GM10248 (cell line): ENCODE data around the gene LRP5.

Source experiments
- CTCF ChIA-PET: fragments of 300-600 bp; sonication (Branson Sonifier 250); formaldehyde crosslinking; extraction: SDS; loops from one replicate; lab custom pipeline; 2021; ENCODE audit warnings: antibody characterized with exemption; lab: Yijun Ruan, JAX
- POLR2A ChIA-PET: fragments of 350-650 bp; sonication (Branson Sonifier 250); formaldehyde crosslinking; extraction: SDS; loops from one replicate; lab custom pipeline; 2020; ENCODE audit warnings: antibody characterized with exemption; lab: Yijun Ruan, JAX
- DNase-seq: peaks from one replicate; pipeline ENCODE4 v3.0.0; 2012; ENCODE audit errors: extremely low spot score
- CTCF ChIP-seq: IDR thresholded peaks from 2 replicates; pipeline ENCODE4 v1.5.1; 2012; ENCODE audit warnings: mild to moderate bottlenecking, low read depth; ENCODE audit errors: extremely low read depth, missing control alignments, control extremely low read depth

Gene LRP5

DNA sequence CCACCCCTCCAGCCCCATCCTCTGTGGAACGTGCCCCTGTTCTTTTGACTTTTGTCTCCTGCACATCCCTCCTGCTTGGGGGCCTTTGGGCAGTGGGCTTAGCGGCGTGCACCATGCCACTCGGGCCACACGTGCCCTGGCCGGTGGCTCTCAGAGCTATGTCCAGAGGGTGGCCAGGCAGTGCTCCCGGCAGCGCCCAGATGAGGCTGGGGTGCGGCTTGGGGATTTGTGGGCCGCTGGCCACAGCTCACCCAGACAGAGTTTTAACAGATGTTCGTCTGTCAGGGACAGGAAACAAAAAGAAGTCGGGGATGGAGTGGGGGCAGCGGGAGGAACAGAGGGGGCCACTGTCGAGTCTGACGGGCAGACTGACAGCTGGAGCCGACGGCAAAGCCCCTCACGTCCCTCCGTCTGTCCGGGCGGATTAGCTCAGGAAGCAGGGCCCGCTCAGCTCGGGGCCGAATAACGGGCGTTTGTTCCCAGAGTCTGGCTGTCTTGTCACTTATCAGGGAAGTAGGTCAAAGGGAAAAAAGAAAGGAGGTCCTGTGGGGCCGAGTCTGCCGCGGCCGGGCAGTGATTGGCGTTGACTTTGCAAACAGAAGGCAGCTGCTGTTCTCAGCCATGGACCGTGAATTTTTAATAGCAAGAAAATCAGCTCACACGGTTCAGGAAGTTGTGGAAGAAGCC, 61.6 kb downstream of the LRP5 start:
- ChIA-PET POLR2A (no interaction called here), CTCF (interaction anchor here (3.4 kb wide), 1 partner anchor 10 kb away, joined by 13 read pairs; no protein-coding TSS in a partner anchor)
- no peak for DNase-seq
- no peak for TF ChIP-seq CTCF

- ChIA-PET CTCF (interaction anchor here (3.4 kb wide), 1 partner anchor 10 kb away, joined by 13 read pairs; no protein-coding TSS in a partner anchor), POLR2A (no interaction called here)
- TF ChIP-seq CTCF: no peak
- no peak for DNase-seq
These were observed 62.1 kb downstream of the LRP5 start for GRCh38 chr11:68374531-68374930.

DNA sequence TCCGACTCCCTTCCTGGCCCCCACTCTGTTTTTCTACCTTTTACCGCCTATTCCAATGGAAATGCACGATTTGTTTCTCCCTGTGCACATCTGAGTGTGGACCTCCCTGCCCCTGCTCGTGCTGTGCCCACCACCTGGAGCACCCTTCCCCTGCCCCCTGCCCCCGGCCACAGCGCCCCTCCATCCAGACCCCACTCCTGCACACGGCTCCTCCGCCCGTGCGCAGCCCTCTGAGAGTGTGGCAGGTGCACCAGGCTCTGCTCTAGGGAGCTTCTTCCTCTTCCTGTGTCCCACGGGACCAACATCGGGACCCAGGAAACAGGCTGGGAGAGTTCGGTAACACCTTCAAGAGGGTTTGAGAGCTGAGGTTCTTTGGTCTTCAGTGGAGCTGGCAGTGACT, 62.9 kb downstream of the LRP5 start:
- CTCF ChIA-PET: interaction anchor here (3.4 kb wide), 1 partner anchor 9 kb away, joined by 13 read pairs; no protein-coding TSS in a partner anchor
- no peak for DNase-seq
- POLR2A ChIA-PET: no interaction called here

GRCh38 chr11:68375766-68376165, 63.4 kb downstream of the LRP5 start:
- TF ChIP-seq CTCF: no peak
- DNase-seq: no peak
- ChIA-PET POLR2A (no interaction called here), CTCF (no interaction called here)

More for the DNA sequence above, 62.9 kb downstream of the LRP5 start:
- no peak for TF ChIP-seq CTCF

- ChIA-PET POLR2A (no interaction called here), CTCF (no interaction called here)
- no peak for TF ChIP-seq CTCF
- DNase-seq: no peak
These were observed 65.0 kb downstream of the LRP5 start for GRCh38 chr11:68377389-68377795.

DNA sequence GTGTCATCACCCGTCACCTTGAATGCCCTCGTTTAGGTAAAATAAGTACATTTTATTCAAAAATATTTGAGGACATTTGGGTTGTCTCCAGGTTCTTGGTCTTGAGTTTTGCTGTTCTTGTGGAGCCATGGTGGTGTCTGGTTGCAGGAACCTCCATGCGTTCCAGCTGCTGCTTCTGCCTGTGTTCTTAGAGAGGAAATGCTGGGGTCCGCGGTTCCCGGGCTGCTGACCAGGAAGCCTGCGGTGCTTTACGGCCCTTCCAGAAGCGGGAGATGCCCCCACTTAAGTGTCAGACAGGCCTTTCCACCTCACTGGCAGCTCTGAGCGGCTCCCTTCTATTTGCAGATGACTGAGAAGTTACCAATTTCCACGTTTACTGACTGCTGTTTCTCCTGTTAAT, 66.8 kb downstream of the LRP5 start:
- no peak for DNase-seq
- no peak for TF ChIP-seq CTCF
- ChIA-PET POLR2A (no interaction called here), CTCF (no interaction called here)
